ENCODE results near the gene TTR.
A peak's percentile ranks its signal among the peaks of the same experiment; 100 is the strongest.

Gene TTR

GRCh38 chr18:31596081-31596872 lies 4.6 kb downstream of the TTR start:
- no peak overlapping the region for H2BK12ac ChIP-seq (ENCODE audit: low read length)
- H2AK5ac ChIP-seq (ENCODE audit: low read depth, low read length), result no peak overlapping the region
- H2BK15ac ChIP-seq (ENCODE audit: low read length), result no peak overlapping the region
- no peak overlapping the region for H4K91ac ChIP-seq (ENCODE audit: low read depth, low read length, poor library complexity)
- H4K8ac ChIP-seq (ENCODE audit: low read depth, low read length), result no peak overlapping the region
- peak overlapping the region; percentile 42 for H3K18ac ChIP-seq (ENCODE audit: low read length)
- H3K4me3 ChIP-seq (ENCODE audit: low read length in 2 of 2), result no peak overlapping the region
- H3K9me3 ChIP-seq (replicated peaks in 1 of 2; ENCODE audit: control insufficient read depth in 2 of 2, insufficient read depth in 1 of 2, low read depth in 1 of 2, low read length in 2 of 2), result peaks cover 0 to 3% of the 10 kb centered on the region in 2 donors
- no CpG with 5 or more reads among the region's 9 CpGs for WGBS, 2 donors (ENCODE audit: extremely low coverage in 2 of 2, insufficient read length in 2 of 2, insufficient replicate concordance in 1 of 2)
- no peak overlapping the region for H3K23ac ChIP-seq (ENCODE audit: low read depth, low read length, poor library complexity)
- H2BK120ac ChIP-seq (ENCODE audit: low read depth, low read length), result no peak overlapping the region
- no peaks in the 10 kb centered on the region for H3K27me3 ChIP-seq (ENCODE audit: control insufficient read depth in 3 of 3, insufficient read depth in 3 of 3, low read depth in 1 of 3, low read length in 3 of 3)
- no peaks in the 10 kb centered on the region for H3K36me3 ChIP-seq (replicated peaks in 1 of 2; ENCODE audit: control insufficient read depth in 2 of 2, insufficient read depth in 2 of 2, low read length in 2 of 2)
- no peak overlapping the region for H3K9ac ChIP-seq (ENCODE audit: low read depth, low read length, poor library complexity)
- no peaks in the 10 kb centered on the region for H3K79me1 ChIP-seq (ENCODE audit: low read depth, low read length)
- peak overlapping the region; percentile 0 for H2AFZ ChIP-seq (ENCODE audit: low read length)
- H3K4me2 ChIP-seq (ENCODE audit: insufficient read depth, low read length, poor library complexity, severe bottlenecking), result no peak overlapping the region
- H3K4me1 ChIP-seq (ENCODE audit: control insufficient read depth in 2 of 2, insufficient read depth in 1 of 2, low read depth in 1 of 2, low read length in 2 of 2), result no peaks in the 10 kb centered on the region
- no peak overlapping the region for H3K27ac ChIP-seq (replicated peaks; ENCODE audit: low read length)
- no peak overlapping the region for H2BK5ac ChIP-seq (ENCODE audit: low read length)
- no peak for DNase-seq (ENCODE audit: low spot score)
- H3K14ac ChIP-seq (ENCODE audit: low read length), result no peak overlapping the region
- H3K4ac ChIP-seq (ENCODE audit: low read length), result no peak overlapping the region

DNA sequence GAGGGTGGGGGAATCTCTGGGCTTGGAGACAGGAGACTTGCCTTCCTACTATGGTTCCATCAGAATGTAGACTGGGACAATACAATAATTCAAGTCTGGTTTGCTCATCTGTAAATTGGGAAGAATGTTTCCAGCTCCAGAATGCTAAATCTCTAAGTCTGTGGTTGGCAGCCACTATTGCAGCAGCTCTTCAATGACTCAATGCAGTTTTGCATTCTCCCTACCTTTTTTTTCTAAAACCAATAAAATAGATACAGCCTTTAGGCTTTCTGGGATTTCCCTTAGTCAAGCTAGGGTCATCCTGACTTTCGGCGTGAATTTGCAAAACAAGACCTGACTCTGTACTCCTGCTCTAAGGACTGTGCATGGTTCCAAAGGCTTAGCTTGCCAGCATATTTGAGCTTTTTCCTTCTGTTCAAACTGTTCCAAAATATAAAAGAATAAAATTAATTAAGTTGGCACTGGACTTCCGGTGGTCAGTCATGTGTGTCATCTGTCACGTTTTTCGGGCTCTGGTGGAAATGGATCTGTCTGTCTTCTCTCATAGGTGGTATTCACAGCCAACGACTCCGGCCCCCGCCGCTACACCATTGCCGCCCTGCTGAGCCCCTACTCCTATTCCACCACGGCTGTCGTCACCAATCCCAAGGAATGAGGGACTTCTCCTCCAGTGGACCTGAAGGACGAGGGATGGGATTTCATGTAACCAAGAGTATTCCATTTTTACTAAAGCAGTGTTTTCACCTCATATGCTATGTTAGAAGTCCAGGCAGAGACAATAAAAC lies 6.5 kb downstream of the TTR start:
- Histone ChIP-seq H3K27me3 (ENCODE audit: control insufficient read depth in 3 of 3, insufficient read depth in 3 of 3, low read depth in 1 of 3, low read length in 3 of 3) (no peaks in the 10 kb centered on the region), H3K4me3 (ENCODE audit: low read length in 2 of 2) (no peak overlapping the region), H3K27ac (replicated peaks; ENCODE audit: low read length) (no peak overlapping the region), H3K4me2 (ENCODE audit: insufficient read depth, low read length, poor library complexity, severe bottlenecking) (no peak overlapping the region), H3K18ac (ENCODE audit: low read length) (no peak overlapping the region), H3K36me3 (replicated peaks in 1 of 2; ENCODE audit: control insufficient read depth in 2 of 2, insufficient read depth in 2 of 2, low read length in 2 of 2) (no peaks in the 10 kb centered on the region), H2BK5ac (ENCODE audit: low read length) (no peak overlapping the region), H4K8ac (ENCODE audit: low read depth, low read length) (no peak overlapping the region), H2AFZ (ENCODE audit: low read length) (no peak overlapping the region), H3K9me3 (replicated peaks in 1 of 2; ENCODE audit: control insufficient read depth in 2 of 2, insufficient read depth in 1 of 2, low read depth in 1 of 2, low read length in 2 of 2) (peaks cover 0 to 3% of the 10 kb centered on the region in 2 donors), H3K9ac (ENCODE audit: low read depth, low read length, poor library complexity) (no peak overlapping the region), H4K91ac (ENCODE audit: low read depth, low read length, poor library complexity) (no peak overlapping the region), H3K4me1 (ENCODE audit: control insufficient read depth in 2 of 2, insufficient read depth in 1 of 2, low read depth in 1 of 2, low read length in 2 of 2) (no peaks in the 10 kb centered on the region), H2BK120ac (ENCODE audit: low read depth, low read length) (no peak overlapping the region), H3K23ac (ENCODE audit: low read depth, low read length, poor library complexity) (no peak overlapping the region), H3K4ac (ENCODE audit: low read length) (no peak overlapping the region), H2AK5ac (ENCODE audit: low read depth, low read length) (no peak overlapping the region), H3K14ac (ENCODE audit: low read length) (no peak overlapping the region), H3K79me1 (ENCODE audit: low read depth, low read length) (no peaks in the 10 kb centered on the region), H2BK15ac (ENCODE audit: low read length) (no peak overlapping the region), H2BK12ac (ENCODE audit: low read length) (no peak overlapping the region)
- no peak for DNase-seq (ENCODE audit: low spot score)
- WGBS, 2 donors (ENCODE audit: extremely low coverage in 2 of 2, insufficient read length in 2 of 2, insufficient replicate concordance in 1 of 2), result no CpG with 5 or more reads among the region's 13 CpGs

DNA sequence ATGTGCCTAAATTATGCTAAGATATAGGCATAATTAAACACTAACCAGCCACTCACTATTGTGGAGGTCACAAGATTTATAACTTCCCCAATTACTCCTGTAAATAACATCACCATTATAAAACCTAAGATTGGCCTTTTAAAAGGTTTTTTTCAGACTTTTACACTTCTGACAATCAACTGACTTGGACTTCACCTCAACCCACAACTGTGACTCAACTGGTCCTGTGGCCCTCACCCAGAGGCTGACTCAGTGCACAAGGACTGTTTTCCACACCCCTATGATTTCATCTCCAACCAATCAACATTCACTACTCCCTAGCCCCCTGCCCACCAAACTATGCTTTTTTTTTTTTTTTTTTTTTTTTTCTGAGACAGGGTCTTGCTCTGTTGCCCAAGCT lies 11.6 kb downstream of the TTR start:
- no peak overlapping the region for H3K4me2 ChIP-seq (ENCODE audit: insufficient read depth, low read length, poor library complexity, severe bottlenecking)
- no peak overlapping the region for H2BK12ac ChIP-seq (ENCODE audit: low read length)

DNA sequence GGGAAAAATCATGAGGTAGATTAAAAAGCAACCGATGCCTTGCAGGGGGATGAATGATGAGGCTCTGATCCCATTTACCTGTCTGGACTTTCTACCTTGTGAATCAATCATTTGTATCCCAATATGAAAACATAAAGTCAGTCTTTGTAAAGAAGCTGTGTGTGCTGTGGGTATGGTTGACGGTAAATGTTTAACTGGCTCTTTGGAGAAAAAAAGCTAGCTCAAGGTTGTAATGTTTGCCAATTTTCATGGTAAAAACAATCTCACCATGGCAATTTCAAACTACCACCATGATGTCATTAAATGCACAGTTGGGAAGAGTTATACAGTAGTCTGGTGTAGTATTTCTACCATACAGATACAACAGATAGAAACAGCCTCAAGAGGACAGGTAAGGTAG lies 14.6 kb downstream of the TTR start:
- Histone ChIP-seq H2BK12ac (ENCODE audit: low read length) (no peak overlapping the region), H3K27me3 (ENCODE audit: control insufficient read depth in 3 of 3, insufficient read depth in 3 of 3, low read depth in 1 of 3, low read length in 3 of 3) (no peaks in the 10 kb centered on the region), H2AK5ac (ENCODE audit: low read depth, low read length) (no peak overlapping the region), H3K14ac (ENCODE audit: low read length) (no peak overlapping the region), H3K36me3 (replicated peaks in 1 of 2; ENCODE audit: control insufficient read depth in 2 of 2, insufficient read depth in 2 of 2, low read length in 2 of 2) (no peaks in the 10 kb centered on the region), H3K9ac (ENCODE audit: low read depth, low read length, poor library complexity) (no peak overlapping the region), H3K79me1 (ENCODE audit: low read depth, low read length) (no peaks in the 10 kb centered on the region), H3K4me3 (ENCODE audit: low read length in 2 of 2) (no peak overlapping the region), H2BK120ac (ENCODE audit: low read depth, low read length) (no peak overlapping the region), H3K4me2 (ENCODE audit: insufficient read depth, low read length, poor library complexity, severe bottlenecking) (no peak overlapping the region), H3K23ac (ENCODE audit: low read depth, low read length, poor library complexity) (no peak overlapping the region), H3K4me1 (ENCODE audit: control insufficient read depth in 2 of 2, insufficient read depth in 1 of 2, low read depth in 1 of 2, low read length in 2 of 2) (no peaks in the 10 kb centered on the region), H4K8ac (ENCODE audit: low read depth, low read length) (no peak overlapping the region), H3K9me3 (replicated peaks in 1 of 2; ENCODE audit: control insufficient read depth in 2 of 2, insufficient read depth in 1 of 2, low read depth in 1 of 2, low read length in 2 of 2) (no peaks in the 10 kb centered on the region), H2AFZ (ENCODE audit: low read length) (no peak overlapping the region), H2BK15ac (ENCODE audit: low read length) (no peak overlapping the region), H3K4ac (ENCODE audit: low read length) (no peak overlapping the region), H3K27ac (replicated peaks; ENCODE audit: low read length) (no peak overlapping the region), H2BK5ac (ENCODE audit: low read length) (no peak overlapping the region), H3K18ac (ENCODE audit: low read length) (no peak overlapping the region), H4K91ac (ENCODE audit: low read depth, low read length, poor library complexity) (no peak overlapping the region)
- WGBS, 2 donors (ENCODE audit: extremely low coverage in 2 of 2, insufficient read length in 2 of 2, insufficient replicate concordance in 1 of 2), result no CpG with 5 or more reads among the region's 2 CpGs
- no peak for DNase-seq (ENCODE audit: low spot score)

More for the DNA sequence above, 11.6 kb downstream of the TTR start:
- no peak overlapping the region for H4K91ac ChIP-seq (ENCODE audit: low read depth, low read length, poor library complexity)
- no peak overlapping the region for H3K4ac ChIP-seq (ENCODE audit: low read length)
- no peak overlapping the region for H2BK120ac ChIP-seq (ENCODE audit: low read depth, low read length)
- no peak overlapping the region for H2BK15ac ChIP-seq (ENCODE audit: low read length)
- H3K9me3 ChIP-seq (replicated peaks in 1 of 2; ENCODE audit: control insufficient read depth in 2 of 2, insufficient read depth in 1 of 2, low read depth in 1 of 2, low read length in 2 of 2), result no peaks in the 10 kb centered on the region
- no peak overlapping the region for H2AK5ac ChIP-seq (ENCODE audit: low read depth, low read length)
- H3K4me3 ChIP-seq (ENCODE audit: low read length in 2 of 2), result no peak overlapping the region
- H3K4me1 ChIP-seq (ENCODE audit: control insufficient read depth in 2 of 2, insufficient read depth in 1 of 2, low read depth in 1 of 2, low read length in 2 of 2), result no peaks in the 10 kb centered on the region
- H3K18ac ChIP-seq (ENCODE audit: low read length), result no peak overlapping the region
- H3K23ac ChIP-seq (ENCODE audit: low read depth, low read length, poor library complexity), result no peak overlapping the region
- H3K36me3 ChIP-seq (replicated peaks in 1 of 2; ENCODE audit: control insufficient read depth in 2 of 2, insufficient read depth in 2 of 2, low read length in 2 of 2), result no peaks in the 10 kb centered on the region
- H3K27me3 ChIP-seq (ENCODE audit: control insufficient read depth in 3 of 3, insufficient read depth in 3 of 3, low read depth in 1 of 3, low read length in 3 of 3), result no peaks in the 10 kb centered on the region
- H3K27ac ChIP-seq (replicated peaks; ENCODE audit: low read length), result no peak overlapping the region
- no peaks in the 10 kb centered on the region for H3K79me1 ChIP-seq (ENCODE audit: low read depth, low read length)
- H4K8ac ChIP-seq (ENCODE audit: low read depth, low read length), result no peak overlapping the region
- no peak overlapping the region for H3K14ac ChIP-seq (ENCODE audit: low read length)
- no peak overlapping the region for H3K9ac ChIP-seq (ENCODE audit: low read depth, low read length, poor library complexity)
- H2BK5ac ChIP-seq (ENCODE audit: low read length), result no peak overlapping the region
- no peak overlapping the region for H2AFZ ChIP-seq (ENCODE audit: low read length)
- no peak for DNase-seq (ENCODE audit: low spot score)

Data from neuronal stem cell (in vitro differentiated cells).